ENCODE data around the gene CBFB.

The CBFB gene

DNA sequence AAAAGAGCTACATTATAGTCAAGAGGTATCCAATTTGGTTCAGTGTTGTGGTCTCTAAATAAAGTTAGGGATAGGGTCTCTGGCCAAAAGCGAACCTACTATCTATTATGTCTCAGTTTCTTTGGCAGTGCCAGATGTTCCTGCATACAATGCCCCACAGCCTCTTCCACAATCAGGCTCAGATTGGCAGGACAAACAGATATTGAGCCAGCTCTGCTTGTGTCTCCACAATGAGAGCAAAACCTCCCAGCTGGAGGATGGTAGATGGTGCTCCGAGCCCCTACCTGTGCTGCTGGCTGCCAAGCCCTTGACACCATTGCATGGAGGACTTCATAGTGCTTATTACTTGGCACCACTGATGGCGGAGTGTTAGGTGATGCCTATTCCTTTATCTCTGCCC lies 100.5 kb downstream of the CBFB start:
- in situ Hi-C loops (cut with MboI; ENCODE audit: low pct_unique_long_range_greater_than_20kb, low sequenced_read_pairs, unreplicated experiment): no loop called here
- no peak for DNase-seq (ENCODE audit: low spot score)
- TF ChIP-seq, protein P1, sequence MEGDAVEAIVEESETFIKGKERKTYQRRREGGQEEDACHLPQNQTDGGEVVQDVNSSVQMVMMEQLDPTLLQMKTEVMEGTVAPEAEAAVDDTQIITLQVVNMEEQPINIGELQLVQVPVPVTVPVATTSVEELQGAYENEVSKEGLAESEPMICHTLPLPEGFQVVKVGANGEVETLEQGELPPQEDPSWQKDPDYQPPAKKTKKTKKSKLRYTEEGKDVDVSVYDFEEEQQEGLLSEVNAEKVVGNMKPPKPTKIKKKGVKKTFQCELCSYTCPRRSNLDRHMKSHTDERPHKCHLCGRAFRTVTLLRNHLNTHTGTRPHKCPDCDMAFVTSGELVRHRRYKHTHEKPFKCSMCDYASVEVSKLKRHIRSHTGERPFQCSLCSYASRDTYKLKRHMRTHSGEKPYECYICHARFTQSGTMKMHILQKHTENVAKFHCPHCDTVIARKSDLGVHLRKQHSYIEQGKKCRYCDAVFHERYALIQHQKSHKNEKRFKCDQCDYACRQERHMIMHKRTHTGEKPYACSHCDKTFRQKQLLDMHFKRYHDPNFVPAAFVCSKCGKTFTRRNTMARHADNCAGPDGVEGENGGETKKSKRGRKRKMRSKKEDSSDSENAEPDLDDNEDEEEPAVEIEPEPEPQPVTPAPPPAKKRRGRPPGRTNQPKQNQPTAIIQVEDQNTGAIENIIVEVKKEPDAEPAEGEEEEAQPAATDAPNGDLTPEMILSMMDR (IDR thresholded peaks at IDR 0.05; ENCODE audit: extremely low read depth, insufficient read depth, missing control alignments): no peak

- DNase-seq (ENCODE audit: low spot score): no peak
- TF ChIP-seq, protein P1 (IDR thresholded peaks at IDR 0.05; ENCODE audit: extremely low read depth, insufficient read depth, missing control alignments): no peak
- in situ Hi-C loops (cut with MboI; ENCODE audit: low pct_unique_long_range_greater_than_20kb, low sequenced_read_pairs, unreplicated experiment): no loop called here
Measured at GRCh38 chr16:67137605-67138004, 108.7 kb downstream of the CBFB start.

- DNase-seq (ENCODE audit: low spot score): no peak
Measured at GRCh38 chr16:67141391-67141790, 112.4 kb downstream of the CBFB start.

GRCh38 chr16:67142342-67142741 lies 113.4 kb downstream of the CBFB start:
- in situ Hi-C loops (cut with MboI; ENCODE audit: low pct_unique_long_range_greater_than_20kb, low sequenced_read_pairs, unreplicated experiment): no loop called here
- DNase-seq (ENCODE audit: low spot score): no peak
- TF ChIP-seq, protein P1 (IDR thresholded peaks at IDR 0.05; ENCODE audit: extremely low read depth, insufficient read depth, missing control alignments): no peak

More at GRCh38 chr16:67141391-67141790, 112.4 kb downstream of the CBFB start:
- in situ Hi-C loops (cut with MboI; ENCODE audit: low pct_unique_long_range_greater_than_20kb, low sequenced_read_pairs, unreplicated experiment): no loop called here
- TF ChIP-seq, protein P1 (IDR thresholded peaks at IDR 0.05; ENCODE audit: extremely low read depth, insufficient read depth, missing control alignments): no peak

DNA sequence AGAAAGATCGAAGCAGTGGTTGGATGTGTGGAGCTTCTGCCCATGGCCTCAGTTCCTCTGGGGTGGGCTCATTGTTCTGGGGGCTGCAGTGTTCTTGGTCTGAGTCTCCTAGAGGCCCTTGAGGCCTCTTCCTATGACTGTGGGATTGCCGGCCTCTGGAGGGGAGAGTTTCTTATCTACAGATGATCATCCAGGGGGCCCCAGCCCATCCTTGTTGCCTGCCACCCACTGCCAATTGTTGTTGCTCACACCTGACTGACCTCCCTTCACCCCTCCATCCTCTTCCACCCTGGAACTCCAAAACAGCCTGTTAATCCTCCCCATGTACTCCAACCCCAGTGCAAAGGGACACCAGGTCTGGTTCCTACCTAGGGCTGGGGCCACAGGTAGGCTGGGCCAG lies 116.0 kb downstream of the CBFB start:
- in situ Hi-C loops (cut with MboI; ENCODE audit: low pct_unique_long_range_greater_than_20kb, low sequenced_read_pairs, unreplicated experiment): no loop called here
- DNase-seq (ENCODE audit: low spot score): no peak
- TF ChIP-seq, protein P1 (IDR thresholded peaks at IDR 0.05; ENCODE audit: extremely low read depth, insufficient read depth, missing control alignments): no peak

DNA sequence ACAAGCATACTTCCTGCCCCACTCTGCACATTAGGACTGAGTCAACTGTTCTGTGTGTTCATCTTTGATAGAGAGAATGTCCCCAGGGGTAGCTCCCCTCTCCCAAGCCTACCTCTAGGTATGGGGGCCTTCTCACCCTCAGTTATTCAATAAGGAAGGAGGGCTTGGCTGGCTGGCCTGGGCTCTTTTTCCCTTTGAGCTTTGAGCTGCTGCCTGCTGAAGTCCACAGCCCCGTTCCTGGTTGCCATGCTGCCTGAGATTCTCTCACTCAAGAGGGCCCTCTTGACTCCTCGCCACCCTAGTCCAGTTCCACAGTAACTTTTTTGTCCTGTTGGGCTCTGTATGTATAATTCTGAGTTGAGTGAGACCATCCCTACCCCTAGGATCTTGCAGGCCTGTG lies 116.8 kb downstream of the CBFB start:
- in situ Hi-C loops (cut with MboI; ENCODE audit: low pct_unique_long_range_greater_than_20kb, low sequenced_read_pairs, unreplicated experiment): no loop called here
- DNase-seq (ENCODE audit: low spot score): no peak

More for the DNA sequence above, 116.8 kb downstream of the CBFB start:
- TF ChIP-seq, protein P1 (IDR thresholded peaks at IDR 0.05; ENCODE audit: extremely low read depth, insufficient read depth, missing control alignments): no peak
